Gastroesophageal sphincter (tissue), 3 donors: ENCODE measurements around the gene SPRING1.

Experiments
- CTCF ChIP-seq, 4 experiments: fragments of 200-600 bp in 2 of 4; fragments of 450-650 bp in 2 of 4; sonication (generic) in 1 of 4; IDR thresholded peaks; one replicate each; pipeline ENCODE4 v1.5.1; 2017 to 2019; ENCODE audit warnings: antibody characterized with exemption in 4 of 4, mild to moderate bottlenecking in 2 of 4, moderate library complexity in 2 of 4
- POLR2A ChIP-seq, 2 donors: fragments of 450-650 bp; IDR thresholded peaks; one replicate each; pipeline ENCODE4 v1.6.1; 2017; ENCODE audit warnings: antibody characterized with exemption in 2 of 2, mild to moderate bottlenecking in 2 of 2, moderate library complexity in 1 of 2

GRCh38 chr12:116701432-116701831 is 36.4 kb downstream of the SPRING1 start:
- TF ChIP-seq CTCF (IDR thresholded peaks at IDR 0.05): no peak
- no peak for TF ChIP-seq POLR2A (IDR thresholded peaks at IDR 0.05)
